ENCODE results near the gene TMPRSS13.

DNA sequence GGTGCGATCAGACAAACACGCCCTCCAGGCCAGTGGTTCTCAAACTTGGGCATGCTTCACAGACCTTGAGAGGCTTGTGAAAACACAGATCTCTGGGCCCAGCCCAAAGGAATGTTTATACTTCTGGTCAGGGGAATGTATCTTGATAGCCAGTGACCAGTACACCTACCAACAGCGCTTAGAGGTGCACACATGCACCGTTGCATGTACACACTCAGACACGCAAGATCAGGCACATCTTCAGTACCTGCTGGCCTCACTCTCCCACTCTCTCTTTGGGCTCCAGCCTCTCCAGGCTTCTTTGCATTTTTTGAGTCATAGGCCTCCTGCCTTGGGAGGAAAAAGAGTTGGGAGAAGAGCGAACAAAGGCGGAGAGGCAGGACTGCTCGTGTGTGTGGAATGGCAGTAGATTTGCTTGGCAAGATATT lies 41.0 kb downstream of the TMPRSS13 start:
- TF ChIP-seq TOX (CRISPR knock-in tag; IDR thresholded peaks at IDR 0.05; ENCODE audit: borderline replicate concordance) (no peak), ARNTL (CRISPR knock-in tag; IDR thresholded peaks at IDR 0.05; ENCODE audit: borderline replicate concordance, low read depth) (no peak), ISL1 (CRISPR knock-in tag; IDR thresholded peaks at IDR 0.05) (no peak), SNAI2 (CRISPR knock-in tag; IDR thresholded peaks at IDR 0.05) (no peak), CSDC2 (CRISPR knock-in tag; IDR thresholded peaks at IDR 0.05) (no peak), ZNF565 (CRISPR knock-in tag; conservative IDR thresholded peaks at IDR 0.05; ENCODE audit: low read depth) (no peak), ZFP30 (CRISPR knock-in tag; IDR thresholded peaks at IDR 0.05) (no peak)
- TF ChIP-seq, protein P1, sequence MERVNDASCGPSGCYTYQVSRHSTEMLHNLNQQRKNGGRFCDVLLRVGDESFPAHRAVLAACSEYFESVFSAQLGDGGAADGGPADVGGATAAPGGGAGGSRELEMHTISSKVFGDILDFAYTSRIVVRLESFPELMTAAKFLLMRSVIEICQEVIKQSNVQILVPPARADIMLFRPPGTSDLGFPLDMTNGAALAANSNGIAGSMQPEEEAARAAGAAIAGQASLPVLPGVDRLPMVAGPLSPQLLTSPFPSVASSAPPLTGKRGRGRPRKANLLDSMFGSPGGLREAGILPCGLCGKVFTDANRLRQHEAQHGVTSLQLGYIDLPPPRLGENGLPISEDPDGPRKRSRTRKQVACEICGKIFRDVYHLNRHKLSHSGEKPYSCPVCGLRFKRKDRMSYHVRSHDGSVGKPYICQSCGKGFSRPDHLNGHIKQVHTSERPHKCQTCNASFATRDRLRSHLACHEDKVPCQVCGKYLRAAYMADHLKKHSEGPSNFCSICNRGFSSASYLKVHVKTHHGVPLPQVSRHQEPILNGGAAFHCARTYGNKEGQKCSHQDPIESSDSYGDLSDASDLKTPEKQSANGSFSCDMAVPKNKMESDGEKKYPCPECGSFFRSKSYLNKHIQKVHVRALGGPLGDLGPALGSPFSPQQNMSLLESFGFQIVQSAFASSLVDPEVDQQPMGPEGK (CRISPR knock-in tag; IDR thresholded peaks at IDR 0.05; ENCODE audit: borderline replicate concordance), result no peak
- TF ChIP-seq, protein P2, sequence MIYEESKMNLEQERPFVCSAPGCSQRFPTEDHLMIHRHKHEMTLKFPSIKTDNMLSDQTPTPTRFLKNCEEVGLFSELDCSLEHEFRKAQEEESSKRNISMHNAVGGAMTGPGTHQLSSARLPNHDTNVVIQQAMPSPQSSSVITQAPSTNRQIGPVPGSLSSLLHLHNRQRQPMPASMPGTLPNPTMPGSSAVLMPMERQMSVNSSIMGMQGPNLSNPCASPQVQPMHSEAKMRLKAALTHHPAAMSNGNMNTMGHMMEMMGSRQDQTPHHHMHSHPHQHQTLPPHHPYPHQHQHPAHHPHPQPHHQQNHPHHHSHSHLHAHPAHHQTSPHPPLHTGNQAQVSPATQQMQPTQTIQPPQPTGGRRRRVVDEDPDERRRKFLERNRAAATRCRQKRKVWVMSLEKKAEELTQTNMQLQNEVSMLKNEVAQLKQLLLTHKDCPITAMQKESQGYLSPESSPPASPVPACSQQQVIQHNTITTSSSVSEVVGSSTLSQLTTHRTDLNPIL (CRISPR knock-in tag; IDR thresholded peaks at IDR 0.05; ENCODE audit: low read depth), result no peak

All from SK-N-SH treated with all-trans-retinoic acid at 6 μM for 48 hours (cell line).